Hepatocyte (in vitro differentiated cells): ENCODE data around the gene CEACAM6. TPM values are rescaled to one million over a fixed set of nuclear protein-coding genes. Genes with fewer than 3 reads are reported as not detected.

Experiments used
- DNase-seq: peaks from one replicate; pipeline ENCODE4 v3.0.0-alpha.2; 2016; ENCODE audit warnings: low spot score
- H2AFZ ChIP-seq: fragments of 200-600 bp; sonication (generic); 2 replicates; pipeline ENCODE4 v1.6.0; 2016; ENCODE audit warnings: antibody characterized with exemption, mild to moderate bottlenecking
- H3K27ac ChIP-seq: fragments of 200-600 bp; sonication (generic); 2 replicates; pipeline ENCODE4 v1.5.1; 2016; ENCODE audit warnings: mild to moderate bottlenecking
- H3K27me3 ChIP-seq: fragments of 200-600 bp; sonication (generic); 2 replicates; pipeline ENCODE4 v1.6.1; 2016
- H3K36me3 ChIP-seq: fragments of 200-600 bp; sonication (generic); replicated peaks from 2 replicates; pipeline ENCODE4 v1.5.1; 2016; ENCODE audit warnings: low read depth; ENCODE audit not compliant: insufficient read depth
- H3K4me1 ChIP-seq: fragments of 200-600 bp; sonication (generic); 2 replicates; pipeline ENCODE4 v1.5.1; 2016; ENCODE audit warnings: mild to moderate bottlenecking, moderate library complexity; ENCODE audit not compliant: insufficient read depth
- H3K4me2 ChIP-seq: fragments of 200-600 bp; sonication (generic); 2 replicates; pipeline ENCODE4 v1.6.0; 2016
- H3K4me3 ChIP-seq: fragments of 200-600 bp; sonication (generic); 2 replicates; pipeline ENCODE4 v1.5.1; 2016; ENCODE audit warnings: mild to moderate bottlenecking
- H3K79me2 ChIP-seq: fragments of 200-600 bp; sonication (generic); 2 replicates; pipeline ENCODE4 v1.6.0; 2017; ENCODE audit warnings: mild to moderate bottlenecking
- H3K9me2 ChIP-seq: fragments of 200-600 bp; sonication (generic); replicated peaks from 2 replicates; pipeline ENCODE4 v1.6.0; 2017; ENCODE audit warnings: mild to moderate bottlenecking; ENCODE audit not compliant: insufficient read depth
- H3K9me3 ChIP-seq: fragments of 200-600 bp; sonication (generic); 2 replicates; pipeline ENCODE4 v1.5.1; 2016; ENCODE audit warnings: low read depth, mild to moderate bottlenecking
- H4K20me1 ChIP-seq: fragments of 200-600 bp; sonication (generic); 2 replicates; pipeline ENCODE4 v1.6.0; 2016; ENCODE audit warnings: mild to moderate bottlenecking; ENCODE audit not compliant: insufficient read depth, poor library complexity, severe bottlenecking
- CTCF ChIP-seq: fragments of 200-600 bp; sonication (generic); IDR thresholded peaks from 2 replicates; pipeline ENCODE4 v1.5.1; 2016; ENCODE audit warnings: antibody characterized with exemption, mild to moderate bottlenecking; ENCODE audit not compliant: poor library complexity
- EZH2 ChIP-seq: fragments of 200-600 bp; sonication (generic); IDR thresholded peaks from 2 replicates; pipeline ENCODE4 v1.6.1; 2016; ENCODE audit warnings: antibody characterized with exemption, mild to moderate bottlenecking, borderline replicate concordance
- EZH2phosphoT487 ChIP-seq: fragments of 200-600 bp; sonication (generic); IDR thresholded peaks from one replicate; pipeline ENCODE4 v1.6.1; 2018; ENCODE audit warnings: antibody characterized with exemption, mild to moderate bottlenecking, low read depth, moderate library complexity; ENCODE audit not compliant: unreplicated experiment, severe bottlenecking
- WGBS: methylation state at CpG from one replicate; pipeline ENCODE4 v1.1.6; 2016; ENCODE audit warnings: low lambda C conversion rate; ENCODE audit errors: missing lambda C conversion rate; 5-methylcytosine and 5-hydroxymethylcytosine counted together
- polyA plus RNA-seq: library from polyadenylated mRNA; unstranded; fragments of >200 nt; fragmentation: Nextera tagmentation; extraction: Ambion mirVana; gene quantifications from 2 replicates; pipeline ENCODE4 v1.2.1, GENCODE V29; 2016
- total RNA-seq: library from RNA; depleted of rRNA; stranded (reverse); fragments of >200 nt; gene quantifications from 2 replicates; pipeline ENCODE4 v1.2.3, GENCODE V29; 2014

Gene CEACAM6
- total and polyA plus RNA-seq, 2 experiments from 2014 or later = 4.5 to 7.9 TPM

- no peak for DNase-seq
- H3K9me2 ChIP-seq = no peaks in the 10 kb centered on the region
- H2AFZ ChIP-seq = no peak overlapping the region
- H3K36me3 ChIP-seq = no peaks in the 10 kb centered on the region
- H3K4me3 ChIP-seq = no peak overlapping the region
- 54% methylated on average over 3 of the region's 3 CpGs for WGBS
- no peaks in the 10 kb centered on the region for H3K9me3 ChIP-seq
- H3K4me1 ChIP-seq = no peaks in the 10 kb centered on the region
- H3K4me2 ChIP-seq = no peak overlapping the region
- no peaks in the 10 kb centered on the region for H3K27me3 ChIP-seq
- H3K79me2 ChIP-seq = no peaks in the 10 kb centered on the region
- no peak overlapping the region for H3K27ac ChIP-seq
- TF ChIP-seq CTCF (no peak), EZH2 (no peak), EZH2phosphoT487 (no peak)
- H4K20me1 ChIP-seq = no peaks in the 10 kb centered on the region
Measured at GRCh38 chr19:41811981-41812380, 56.7 kb downstream of the CEACAM6 start.

DNA sequence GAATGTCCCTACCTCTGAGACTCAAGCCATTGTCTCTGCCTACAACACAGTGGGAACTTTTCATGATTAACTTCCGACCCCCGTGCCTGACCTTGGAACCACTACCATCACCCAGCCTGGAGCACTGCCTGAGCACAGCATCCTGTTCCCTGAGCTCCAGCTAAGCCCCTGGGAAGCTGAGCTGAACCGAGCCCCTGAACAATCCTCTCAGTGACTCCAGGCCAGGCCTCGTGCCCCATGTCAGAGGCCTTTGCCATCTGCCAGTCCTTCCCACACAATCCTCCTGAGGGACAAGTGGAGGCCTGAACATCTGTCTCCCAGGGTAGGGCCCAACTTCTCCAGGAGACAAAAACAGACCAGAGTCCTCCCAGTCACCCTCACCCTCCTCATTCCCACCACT, 58.6 kb downstream of the CEACAM6 start:
- Histone ChIP-seq H4K20me1 (no peaks in the 10 kb centered on the region), H3K4me3 (no peak overlapping the region), H3K9me2 (no peaks in the 10 kb centered on the region), H3K4me2 (no peak overlapping the region), H3K4me1 (no peaks in the 10 kb centered on the region), H3K27me3 (no peaks in the 10 kb centered on the region), H3K36me3 (no peaks in the 10 kb centered on the region), H2AFZ (no peak overlapping the region), H3K27ac (no peak overlapping the region), H3K79me2 (no peaks in the 10 kb centered on the region), H3K9me3 (no peaks in the 10 kb centered on the region)
- TF ChIP-seq EZH2 (no peak), CTCF (no peak), EZH2phosphoT487 (no peak)
- 56% methylated on average over 4 of the region's 4 CpGs for WGBS
- no peak for DNase-seq

DNA sequence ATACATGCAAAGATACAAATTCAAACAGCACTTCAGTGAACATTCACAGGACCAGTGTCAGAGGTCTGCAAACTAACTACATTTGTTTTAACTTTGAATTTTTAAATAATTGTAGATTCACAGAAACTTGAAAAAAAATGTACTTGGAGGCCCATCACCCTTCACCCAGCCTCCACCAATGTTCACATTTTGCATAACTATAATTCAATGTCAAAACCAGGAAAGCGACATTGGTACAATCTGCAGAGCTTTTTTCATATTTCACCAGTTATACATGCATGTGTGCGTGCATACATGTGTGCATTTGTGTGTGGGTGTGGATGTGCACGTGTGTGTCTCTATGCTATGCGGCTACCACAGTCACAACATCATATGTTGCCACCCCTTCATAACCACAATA, 60.0 kb downstream of the CEACAM6 start:
- TF ChIP-seq EZH2 = no peak
- TF ChIP-seq CTCF = no peak
- no peak for TF ChIP-seq EZH2phosphoT487
- Histone ChIP-seq H3K27ac (no peak overlapping the region), H3K27me3 (no peaks in the 10 kb centered on the region), H3K9me2 (no peaks in the 10 kb centered on the region), H3K4me1 (no peaks in the 10 kb centered on the region), H3K4me2 (no peak overlapping the region), H3K79me2 (no peaks in the 10 kb centered on the region), H3K36me3 (no peaks in the 10 kb centered on the region), H2AFZ (no peak overlapping the region), H3K9me3 (no peaks in the 10 kb centered on the region), H3K4me3 (no peak overlapping the region), H4K20me1 (no peaks in the 10 kb centered on the region)
- 52% methylated on average over 4 of the region's 4 CpGs for WGBS
- DNase-seq = no peak

DNA sequence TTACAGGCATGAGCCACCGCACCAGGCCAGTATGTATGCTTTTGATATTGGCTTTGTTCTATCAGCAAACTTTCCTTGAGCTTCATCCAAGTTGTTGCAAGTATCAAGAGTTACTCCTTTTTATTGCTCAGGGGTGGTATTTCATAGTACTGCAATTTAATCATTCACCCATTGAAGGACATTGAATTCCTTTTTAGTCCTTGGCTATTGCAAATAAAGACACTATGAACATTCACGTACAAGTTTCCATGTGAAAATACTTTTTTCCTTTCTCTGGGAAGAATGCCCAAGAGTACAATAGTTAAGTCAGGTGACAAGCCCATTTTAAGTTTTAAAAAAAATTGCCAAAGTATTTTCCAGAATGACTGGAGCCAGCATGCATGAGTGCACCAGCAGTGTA, 61.4 kb downstream of the CEACAM6 start:
- no peaks in the 10 kb centered on the region for H3K79me2 ChIP-seq
- H3K36me3 ChIP-seq = no peaks in the 10 kb centered on the region
- no peak overlapping the region for H2AFZ ChIP-seq
- H3K4me2 ChIP-seq = no peak overlapping the region
- H3K4me1 ChIP-seq = no peaks in the 10 kb centered on the region
- H3K4me3 ChIP-seq = no peak overlapping the region
- TF ChIP-seq EZH2phosphoT487 = no peak
- no peak for TF ChIP-seq CTCF
- TF ChIP-seq EZH2 = no peak
- H3K9me3 ChIP-seq = no peaks in the 10 kb centered on the region
- no peak for DNase-seq
- 84% methylated on average over 2 of the region's 2 CpGs for WGBS
- H3K27ac ChIP-seq = no peak overlapping the region
- H3K27me3 ChIP-seq = no peaks in the 10 kb centered on the region
- no peaks in the 10 kb centered on the region for H3K9me2 ChIP-seq
- H4K20me1 ChIP-seq = no peaks in the 10 kb centered on the region
